H9 (cell line): Measurements from ENCODE around the gene ADGRG7. TPM values are rescaled to one million over a fixed set of nuclear protein-coding genes. Genes with fewer than 3 reads are reported as not detected.

Experiments used
- DNase-seq: peaks from one replicate; pipeline ENCODE4 v3.0.0-alpha.2; 2017
- H2AFZ ChIP-seq: one replicate; pipeline ENCODE4 v1.6.1; 2013; ENCODE audit warnings: mild to moderate bottlenecking, low read length, control low read depth, moderate library complexity
- H2AK5ac ChIP-seq: 2 replicates; pipeline ENCODE4 v1.6.1; 2013; ENCODE audit warnings: low read length, control low read depth, mixed read lengths; ENCODE audit not compliant: insufficient read length
- H2BK120ac ChIP-seq: one replicate; pipeline ENCODE4 v1.6.1; 2013; ENCODE audit warnings: low read depth, mild to moderate bottlenecking, low read length, control low read depth, inconsistent platforms; ENCODE audit not compliant: poor library complexity, severe bottlenecking
- H2BK12ac ChIP-seq: 2 replicates; pipeline ENCODE4 v1.6.1; 2013; ENCODE audit warnings: low read length, control low read depth, mixed read lengths, low read depth; ENCODE audit not compliant: insufficient read length
- H2BK15ac ChIP-seq: 2 replicates; pipeline ENCODE4 v1.6.1; 2013; ENCODE audit warnings: low read depth, low read length, control low read depth
- H2BK20ac ChIP-seq: one replicate; pipeline ENCODE4 v1.6.1; 2013; ENCODE audit warnings: low read depth, mild to moderate bottlenecking, low read length, control low read depth, inconsistent platforms; ENCODE audit not compliant: poor library complexity, severe bottlenecking
- H2BK5ac ChIP-seq: 2 replicates; pipeline ENCODE4 v1.6.1; 2013; ENCODE audit warnings: low read length, control low read depth, mixed read lengths; ENCODE audit not compliant: insufficient read length
- H3K14ac ChIP-seq: 2 replicates; pipeline ENCODE4 v1.6.1; 2013; ENCODE audit warnings: low read length, control low read depth; ENCODE audit not compliant: insufficient read depth
- H3K18ac ChIP-seq: 2 replicates; pipeline ENCODE4 v1.6.1; 2013; ENCODE audit warnings: low read depth, mild to moderate bottlenecking, mixed read lengths, low read length, control low read depth; ENCODE audit not compliant: insufficient read length
- H3K23ac ChIP-seq: 2 replicates; pipeline ENCODE4 v1.6.1; 2013; ENCODE audit warnings: low read length, control low read depth, mixed read lengths, low read depth; ENCODE audit not compliant: insufficient read length
- H3K23me2 ChIP-seq: 2 replicates; pipeline ENCODE4 v1.6.1; 2013; ENCODE audit warnings: low read depth, mild to moderate bottlenecking, mixed read lengths, low read length, control low read depth; ENCODE audit not compliant: insufficient read length, poor library complexity, severe bottlenecking
- H3K27ac ChIP-seq: 2 replicates; pipeline ENCODE4 v1.5.1; 2013; ENCODE audit warnings: low read length, control low read depth, mixed read lengths, low read depth; ENCODE audit not compliant: insufficient read length
- H3K27me3 ChIP-seq: 2 replicates; pipeline ENCODE4 v1.6.1; 2013; ENCODE audit warnings: low read length, control low read depth, inconsistent platforms; ENCODE audit not compliant: insufficient read depth
- H3K4ac ChIP-seq: 2 replicates; pipeline ENCODE4 v1.6.1; 2013; ENCODE audit warnings: low read depth, mild to moderate bottlenecking, control low read depth, inconsistent platforms, low read length, moderate library complexity
- H3K4me1 ChIP-seq: 2 replicates; pipeline ENCODE4 v1.6.1; 2013; ENCODE audit warnings: low read length, control low read depth, inconsistent platforms; ENCODE audit not compliant: insufficient read depth
- H3K4me2 ChIP-seq: 2 replicates; pipeline ENCODE4 v1.6.1; 2013; ENCODE audit warnings: low read length, control low read depth, mixed read lengths; ENCODE audit not compliant: insufficient read length, insufficient read depth
- H3K56ac ChIP-seq: 2 replicates; pipeline ENCODE4 v1.6.1; 2013; ENCODE audit warnings: low read depth, mild to moderate bottlenecking, mixed read lengths, low read length, control low read depth; ENCODE audit not compliant: insufficient read length
- H3K79me1 ChIP-seq: 2 replicates; pipeline ENCODE4 v1.6.1; 2013; ENCODE audit warnings: low read depth, mild to moderate bottlenecking, moderate library complexity, low read length, control low read depth, inconsistent platforms; ENCODE audit not compliant: insufficient read depth, poor library complexity, severe bottlenecking
- H3K79me2 ChIP-seq: 2 replicates; pipeline ENCODE4 v1.6.1; 2013; ENCODE audit warnings: low read length, control low read depth, inconsistent platforms; ENCODE audit not compliant: insufficient read depth
- H3K9ac ChIP-seq: 2 replicates; pipeline ENCODE4 v1.6.1; 2013; ENCODE audit warnings: low read length, control low read depth, mixed read lengths; ENCODE audit not compliant: insufficient read length; ENCODE audit errors: extremely low read depth
- H3K9me3 ChIP-seq: one replicate; pipeline ENCODE4 v1.6.1; 2013; ENCODE audit warnings: low read depth, low read length, inconsistent platforms; ENCODE audit not compliant: control insufficient read depth
- H3T11ph ChIP-seq: one replicate; pipeline ENCODE4 v1.6.1; 2013; ENCODE audit warnings: mild to moderate bottlenecking, low read length, control low read depth, inconsistent platforms
- H4K20me1 ChIP-seq: one replicate; pipeline ENCODE4 v1.6.1; 2013; ENCODE audit not compliant: control insufficient read depth, insufficient read length, insufficient read depth
- H4K5ac ChIP-seq: 2 replicates; pipeline ENCODE4 v1.6.1; 2013; ENCODE audit warnings: low read depth, mild to moderate bottlenecking, mixed read lengths, low read length, control low read depth; ENCODE audit not compliant: insufficient read length
- H4K8ac ChIP-seq: replicated peaks from 2 replicates; pipeline ENCODE4 v1.6.1; 2013; ENCODE audit warnings: low read length, control low read depth, mixed read lengths, low read depth; ENCODE audit not compliant: insufficient read length
- H4K91ac ChIP-seq: 2 replicates; pipeline ENCODE4 v1.6.1; 2013; ENCODE audit warnings: low read depth, mild to moderate bottlenecking, moderate library complexity, mixed read lengths, low read length, control low read depth; ENCODE audit not compliant: insufficient read length
- H3K27ac Mint-ChIP-seq, 3 experiments: 2 replicates in 2 of 3; 3 replicates in 1 of 3; pipeline ENCODE4 v1.8.0; 2020 to 2021; ENCODE audit warnings: mixed read lengths in 3 of 3, mild to moderate bottlenecking in 1 of 3, moderate library complexity in 1 of 3
- H3K27me3 Mint-ChIP-seq: 2 replicates; pipeline ENCODE4 v1.8.0; 2021; ENCODE audit warnings: low read depth, mild to moderate bottlenecking, moderate library complexity, mixed read lengths
- H3K36me3 Mint-ChIP-seq, 3 experiments: 2 replicates in 2 of 3; 3 replicates in 1 of 3; pipeline ENCODE4 v1.8.0; 2020 to 2021; ENCODE audit warnings: low read depth in 3 of 3, mixed read lengths in 3 of 3; ENCODE audit not compliant: insufficient read depth in 1 of 3
- H3K4me1 Mint-ChIP-seq, 2 experiments: 2 replicates each; pipeline ENCODE4 v1.8.0; 2020; ENCODE audit warnings: mixed read lengths in 2 of 2
- H3K4me3 Mint-ChIP-seq, 2 experiments: 2 replicates in 1 of 2; 3 replicates in 1 of 2; pipeline ENCODE4 v1.8.0; 2020 to 2021; ENCODE audit warnings: mild to moderate bottlenecking in 2 of 2, mixed read lengths in 2 of 2, moderate library complexity in 1 of 2
- H3K9me3 Mint-ChIP-seq, 2 experiments: 2 replicates in 1 of 2; 3 replicates in 1 of 2; pipeline ENCODE4 v1.8.0; 2020; ENCODE audit warnings: mild to moderate bottlenecking in 2 of 2, mixed read lengths in 2 of 2, moderate library complexity in 1 of 2
- WGBS: extraction: QIAGEN DNeasy Blood & Tissue Kit; methylation state at CpG from one replicate; pipeline ENCODE4 v1.1.7; 2013; ENCODE audit warnings: missing lambda C conversion rate, low lambda C conversion rate, mixed read lengths; ENCODE audit not compliant: insufficient read length; ENCODE audit errors: extremely low coverage; 5-methylcytosine and 5-hydroxymethylcytosine counted together
- total RNA-seq: library from RNA; stranded (reverse); gene quantifications from 2 replicates; pipeline ENCODE4 v1.2.1, GENCODE V29; 2021
- TF ChIP-seq, protein P1 (sequence below): fragments of 200-600 bp; sonication (generic); conservative IDR thresholded peaks from 3 replicates; pipeline ENCODE4 v1.8.0; 2021; ENCODE audit warnings: antibody characterized with exemption, mild to moderate bottlenecking

ADGRG7 gene
- total RNA-seq, 1 experiment from 2014 or later = not detected

DNA sequence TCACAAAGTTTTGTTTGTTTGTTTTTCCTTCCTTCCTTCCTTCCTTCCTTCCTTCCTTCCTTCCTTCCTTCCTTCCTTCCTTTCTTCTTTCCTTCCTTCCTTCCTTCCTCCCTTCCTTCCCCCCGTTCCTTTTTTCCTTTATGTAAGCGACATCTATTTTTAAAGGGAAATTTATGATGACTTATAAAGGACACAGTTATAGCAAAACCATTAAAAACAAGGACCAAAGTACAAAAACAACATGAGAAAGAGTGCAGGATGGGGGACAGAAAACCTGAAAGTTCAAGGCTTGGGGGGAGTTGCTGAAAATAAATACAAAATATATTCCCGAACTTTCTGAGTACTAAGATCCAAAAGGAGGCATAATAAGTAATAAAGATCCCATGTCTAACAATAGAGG is 1.8 kb downstream of the ADGRG7 start:
- H3K27me3 Mint-ChIP-seq = no peaks in the 10 kb centered on the region; the same call in 1 of the 2 replicates
- WGBS = no CpG with 5 or more reads among the region's 3 CpGs
- Histone ChIP-seq H3K9me3 (no peaks in the 10 kb centered on the region), H3K9ac (no peak overlapping the region), H2BK5ac (no peak overlapping the region), H3K79me1 (no peaks in the 10 kb centered on the region), H3K79me2 (no peaks in the 10 kb centered on the region), H3K56ac (no peak overlapping the region), H3K27me3 (no peaks in the 10 kb centered on the region; the same call in 1 of the 2 replicates), H4K91ac (no peak overlapping the region), H3K23me2 (no peaks in the 10 kb centered on the region), H3K4ac (no peak overlapping the region), H3K18ac (no peak overlapping the region), H2BK120ac (no peak overlapping the region), H2AK5ac (no peak overlapping the region), H3T11ph (no peak overlapping the region), H4K8ac (no peak overlapping the region), H3K23ac (no peak overlapping the region), H4K5ac (no peak overlapping the region), H3K4me1 (no peaks in the 10 kb centered on the region), H3K4me2 (no peak overlapping the region), H4K20me1 (no peaks in the 10 kb centered on the region), H3K27ac (no peak overlapping the region), H2AFZ (no peak overlapping the region), H2BK12ac (no peak overlapping the region), H3K14ac (no peak overlapping the region), H2BK15ac (no peak overlapping the region), H2BK20ac (no peak overlapping the region)
- H3K36me3 Mint-ChIP-seq = no peaks in the 10 kb centered on the region
- no peaks in the 10 kb centered on the region for H3K9me3 Mint-ChIP-seq
- no peak overlapping the region for H3K27ac Mint-ChIP-seq
- DNase-seq = no peak
- TF ChIP-seq, protein P1, sequence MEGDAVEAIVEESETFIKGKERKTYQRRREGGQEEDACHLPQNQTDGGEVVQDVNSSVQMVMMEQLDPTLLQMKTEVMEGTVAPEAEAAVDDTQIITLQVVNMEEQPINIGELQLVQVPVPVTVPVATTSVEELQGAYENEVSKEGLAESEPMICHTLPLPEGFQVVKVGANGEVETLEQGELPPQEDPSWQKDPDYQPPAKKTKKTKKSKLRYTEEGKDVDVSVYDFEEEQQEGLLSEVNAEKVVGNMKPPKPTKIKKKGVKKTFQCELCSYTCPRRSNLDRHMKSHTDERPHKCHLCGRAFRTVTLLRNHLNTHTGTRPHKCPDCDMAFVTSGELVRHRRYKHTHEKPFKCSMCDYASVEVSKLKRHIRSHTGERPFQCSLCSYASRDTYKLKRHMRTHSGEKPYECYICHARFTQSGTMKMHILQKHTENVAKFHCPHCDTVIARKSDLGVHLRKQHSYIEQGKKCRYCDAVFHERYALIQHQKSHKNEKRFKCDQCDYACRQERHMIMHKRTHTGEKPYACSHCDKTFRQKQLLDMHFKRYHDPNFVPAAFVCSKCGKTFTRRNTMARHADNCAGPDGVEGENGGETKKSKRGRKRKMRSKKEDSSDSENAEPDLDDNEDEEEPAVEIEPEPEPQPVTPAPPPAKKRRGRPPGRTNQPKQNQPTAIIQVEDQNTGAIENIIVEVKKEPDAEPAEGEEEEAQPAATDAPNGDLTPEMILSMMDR = no peak
- H3K4me1 Mint-ChIP-seq = peaks cover 5 to 7% of the 10 kb centered on the region in 2 experiments
- no peak overlapping the region for H3K4me3 Mint-ChIP-seq
